Retinal pigment epithelial cell (primary cell): ENCODE results near the gene RAB3IL1.

Experiments used
- DNase-seq: peaks from one replicate; pipeline ENCODE4 v3.0.0-alpha.2; 2010; ENCODE audit warnings: low read depth
- H3K4me3 ChIP-seq: 2 replicates; pipeline ENCODE4 v1.5.1; 2011; ENCODE audit warnings: mild to moderate bottlenecking, low read length, control low read depth, moderate library complexity
- CTCF ChIP-seq: conservative IDR thresholded peaks from 2 replicates; pipeline ENCODE4 v1.5.1; 2011; ENCODE audit warnings: low read depth, low read length, control low read depth, inconsistent platforms

The RAB3IL1 gene

GRCh38 chr11:61848631-61849030 lies 68.7 kb downstream of the RAB3IL1 start:
- no peak overlapping the region for H3K4me3 ChIP-seq
- DNase-seq = no peak
- TF ChIP-seq CTCF = no peak

GRCh38 chr11:61847914-61848581 lies 69.3 kb downstream of the RAB3IL1 start:
- DNase-seq = no peak
- H3K4me3 ChIP-seq = no peak overlapping the region
- TF ChIP-seq CTCF = no peak
